ENCODE data around the gene NEGR1.

DNA sequence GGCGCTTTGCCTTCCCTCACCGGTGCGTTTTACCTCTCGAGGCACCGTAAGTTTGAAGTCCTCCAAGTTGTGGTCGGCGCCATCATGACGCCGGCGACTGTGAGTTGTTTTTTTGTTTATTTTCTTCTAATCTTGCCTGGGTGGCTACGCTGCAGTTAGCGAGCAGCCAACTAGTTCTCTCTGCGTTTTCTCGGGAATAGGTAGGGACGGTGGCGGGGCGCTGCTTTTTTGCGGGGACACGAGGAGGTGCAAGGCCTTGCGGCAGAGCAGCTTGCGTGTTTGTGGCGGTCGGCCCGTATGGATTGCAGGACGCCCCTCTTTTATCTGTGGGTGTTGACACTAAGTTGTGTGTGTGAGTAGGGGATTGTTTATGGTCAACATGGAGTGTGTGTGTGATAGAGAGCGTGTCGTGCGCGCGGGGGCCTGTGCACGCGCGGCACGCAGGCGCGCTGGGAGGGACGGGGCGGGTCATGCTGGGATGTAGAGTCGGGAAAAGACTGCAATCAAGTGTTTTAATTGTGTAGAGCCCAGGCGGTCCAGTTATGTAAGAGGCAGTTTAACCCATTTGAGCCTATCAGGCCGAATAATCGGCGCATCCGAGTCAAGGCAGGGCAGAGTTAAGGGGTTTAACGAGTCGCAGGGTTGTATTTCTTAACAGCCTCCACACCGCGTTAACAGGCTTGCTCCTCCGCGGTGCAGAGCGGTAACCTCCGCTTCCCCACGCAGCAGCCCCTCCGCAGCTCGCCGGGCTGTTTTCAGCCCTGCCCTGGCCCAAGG is 1.2 kb upstream of the NEGR1 start:
- TF ChIP-seq, protein P1, sequence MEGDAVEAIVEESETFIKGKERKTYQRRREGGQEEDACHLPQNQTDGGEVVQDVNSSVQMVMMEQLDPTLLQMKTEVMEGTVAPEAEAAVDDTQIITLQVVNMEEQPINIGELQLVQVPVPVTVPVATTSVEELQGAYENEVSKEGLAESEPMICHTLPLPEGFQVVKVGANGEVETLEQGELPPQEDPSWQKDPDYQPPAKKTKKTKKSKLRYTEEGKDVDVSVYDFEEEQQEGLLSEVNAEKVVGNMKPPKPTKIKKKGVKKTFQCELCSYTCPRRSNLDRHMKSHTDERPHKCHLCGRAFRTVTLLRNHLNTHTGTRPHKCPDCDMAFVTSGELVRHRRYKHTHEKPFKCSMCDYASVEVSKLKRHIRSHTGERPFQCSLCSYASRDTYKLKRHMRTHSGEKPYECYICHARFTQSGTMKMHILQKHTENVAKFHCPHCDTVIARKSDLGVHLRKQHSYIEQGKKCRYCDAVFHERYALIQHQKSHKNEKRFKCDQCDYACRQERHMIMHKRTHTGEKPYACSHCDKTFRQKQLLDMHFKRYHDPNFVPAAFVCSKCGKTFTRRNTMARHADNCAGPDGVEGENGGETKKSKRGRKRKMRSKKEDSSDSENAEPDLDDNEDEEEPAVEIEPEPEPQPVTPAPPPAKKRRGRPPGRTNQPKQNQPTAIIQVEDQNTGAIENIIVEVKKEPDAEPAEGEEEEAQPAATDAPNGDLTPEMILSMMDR (conservative IDR thresholded peaks at IDR 0.05), result no peak
- TF ChIP-seq EZH2 (IDR thresholded peaks at IDR 0.05; ENCODE audit: low read depth), result no peak

Measured in PC-9 (cell line).